NCI-H524 treated with DMSO at 0.1 percent for 48 hours (cell line): Measurements from ENCODE around the gene ZNF646.

Experiments used
- DNase-seq: peaks from one replicate; lab custom pipeline; 2025; lab: John Stamatoyannopoulos, UW

The ZNF646 gene

DNA sequence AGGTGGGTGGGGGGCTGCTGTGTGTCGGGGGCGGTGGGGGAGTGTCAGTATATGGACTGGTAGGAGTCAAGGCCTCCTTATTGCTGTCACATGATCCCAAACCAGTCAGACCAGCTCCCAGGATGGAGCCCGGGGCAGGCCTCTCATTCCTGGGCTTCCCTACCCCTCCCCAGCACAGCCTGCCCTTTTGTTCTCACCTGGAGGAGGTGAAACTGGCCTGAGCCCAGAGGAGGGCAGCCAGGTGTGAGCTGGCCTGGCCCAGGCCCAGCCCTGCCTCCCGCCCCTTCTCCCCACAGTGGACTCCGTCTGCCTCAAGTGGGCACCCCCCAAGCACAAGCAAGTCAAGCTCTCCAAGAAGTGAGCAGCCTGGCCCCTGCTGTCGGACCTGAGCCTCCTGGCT lies 56.7 kb downstream of the ZNF646 start:
- DNase-seq, result no peak

DNA sequence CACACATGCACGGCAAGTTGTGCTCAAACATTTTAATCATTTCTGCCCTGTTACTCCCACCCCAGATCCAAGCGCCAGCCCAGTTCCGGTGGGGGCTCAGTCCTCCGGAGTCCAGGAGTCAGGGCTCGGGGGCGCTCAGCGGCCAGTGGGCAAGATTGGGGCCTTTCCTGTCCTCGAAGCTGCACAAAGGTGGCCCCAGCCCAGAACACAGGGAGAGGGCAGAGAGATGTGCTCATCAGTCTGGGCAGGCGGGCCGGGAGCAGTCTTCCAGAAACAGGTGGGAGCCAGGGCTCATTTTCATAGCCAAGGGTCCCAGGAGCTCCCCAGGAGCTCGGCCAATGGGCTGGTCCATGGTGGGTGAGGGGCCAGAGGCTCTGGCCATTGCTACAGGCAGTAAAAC lies 57.2 kb downstream of the ZNF646 start:
- no peak for DNase-seq

DNA sequence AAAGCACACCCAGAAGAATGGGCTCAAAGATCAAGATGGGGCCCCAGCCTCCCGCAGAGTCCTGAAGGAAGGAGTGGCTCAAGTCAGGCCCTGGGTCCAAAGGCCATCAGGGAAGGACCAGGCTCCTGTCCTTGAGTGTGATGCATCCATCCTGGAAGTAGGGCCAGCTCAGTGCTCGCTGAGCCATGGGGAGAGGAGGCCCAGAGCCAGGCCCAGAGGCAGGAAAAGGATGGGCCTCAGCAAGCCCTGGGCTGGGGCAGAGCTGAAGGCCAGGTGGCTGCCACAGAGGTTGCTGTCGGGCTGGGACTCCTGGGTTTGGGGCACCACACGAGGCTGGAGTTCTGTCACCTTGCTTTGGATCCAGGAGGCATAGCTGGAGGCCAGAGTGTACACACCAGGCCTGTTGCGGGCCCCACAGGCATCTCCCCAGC lies 57.6 kb downstream of the ZNF646 start:
- DNase-seq, result no peak

DNA sequence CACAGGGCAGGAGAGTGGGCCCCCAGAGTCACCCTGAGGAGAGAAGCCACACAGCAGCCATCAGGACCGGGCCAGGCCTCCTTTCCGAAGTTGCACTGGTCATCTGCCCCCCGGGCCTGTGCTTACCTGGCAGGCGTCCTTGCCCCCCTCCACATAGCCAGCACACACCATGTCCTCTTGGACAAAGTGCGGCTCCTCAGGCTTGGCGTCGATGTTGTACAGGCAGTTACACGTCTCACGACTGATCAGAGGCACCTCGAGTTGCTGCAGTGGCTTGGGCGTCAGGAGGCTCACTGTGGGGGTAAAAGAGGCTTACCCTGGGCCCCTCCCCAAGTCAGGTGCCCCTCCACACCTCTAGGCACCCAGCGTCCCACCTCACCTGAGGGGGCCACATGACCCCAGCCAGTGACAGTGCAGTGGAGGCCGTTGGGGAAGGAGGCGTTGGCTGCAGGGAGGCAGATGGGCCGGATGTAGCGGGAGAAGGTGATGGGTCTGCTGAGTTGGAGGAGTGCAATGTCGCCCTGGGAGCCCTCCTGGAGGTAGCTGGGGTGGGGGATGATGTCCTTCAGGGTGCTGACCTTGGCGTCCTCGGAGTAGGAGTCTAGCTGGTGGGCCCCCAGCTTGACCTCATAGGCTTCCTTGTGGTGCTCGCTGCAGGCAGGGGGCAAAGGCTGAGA lies 58.2 kb downstream of the ZNF646 start:
- no peak for DNase-seq

DNA sequence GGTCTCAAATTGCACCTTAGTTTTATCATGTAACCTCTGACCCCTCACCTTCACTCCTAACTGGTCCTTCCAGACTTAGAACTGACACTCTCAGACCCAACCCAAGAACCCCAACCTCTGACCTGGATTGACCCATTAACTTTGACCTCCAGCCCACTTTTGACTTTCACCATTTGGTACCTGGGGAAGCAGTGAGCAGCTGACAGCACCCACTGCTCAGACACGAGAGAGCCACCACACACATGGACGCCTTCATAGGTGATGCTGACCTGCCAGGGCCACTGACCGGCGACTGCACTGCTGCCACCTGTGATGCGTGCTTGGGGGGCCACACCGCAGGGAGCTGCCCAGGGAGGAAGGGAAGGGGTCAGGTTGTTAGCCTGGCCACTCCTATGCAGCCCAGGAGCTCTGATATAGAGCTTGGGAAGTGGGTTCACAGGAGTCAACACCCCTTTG lies 58.9 kb downstream of the ZNF646 start:
- no peak for DNase-seq
